Measurements from ENCODE around the gene MIAT. TPM values are rescaled to one million over a fixed set of nuclear protein-coding genes. Genes with fewer than 3 reads are reported as not detected.
A peak's percentile ranks its signal among the peaks of the same experiment; 100 is the strongest.

The MIAT gene
- total and polyA plus RNA-seq, 3 donors from 2014 or later = 1.7 to 3.3 (median 2.4) TPM

DNA sequence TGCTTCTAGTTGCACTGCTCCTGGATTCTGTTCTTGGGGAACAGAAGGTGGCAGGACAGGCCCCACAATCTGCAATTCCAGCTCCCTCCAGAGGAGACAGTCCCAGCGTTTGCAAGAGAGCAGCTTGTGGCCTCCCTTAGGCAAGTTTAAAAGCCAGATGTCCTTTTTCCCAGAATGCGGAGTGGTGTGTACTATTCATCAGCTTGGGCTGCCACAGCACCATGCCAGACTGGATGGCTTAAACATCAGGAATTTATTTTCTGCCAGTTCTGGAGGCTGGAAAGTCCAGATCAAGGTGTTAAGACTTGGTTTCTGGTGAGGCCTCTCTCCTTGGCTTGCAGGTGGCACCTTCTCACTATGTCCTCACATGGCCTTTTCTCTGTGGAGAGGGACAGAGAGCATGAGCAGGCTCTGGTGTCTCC is 11.7 kb downstream of the MIAT start:
- no peak for DNase-seq
- Histone ChIP-seq H3K27ac (no peak overlapping the region), H3K4me1 (peaks cover 10% of the 10 kb centered on the region), H3K27me3 (no peaks in the 10 kb centered on the region), H3K9me3 (no peaks in the 10 kb centered on the region), H3K4me3 (no peak overlapping the region), H3K36me3 (ENCODE audit: low read depth, missing control alignments) (no peaks in the 10 kb centered on the region)
- 61% methylated on average over 2 of the region's 2 CpGs; no CpG with 5 or more reads in 1 of the 2 donors for WGBS, 2 donors
- intact Hi-C loops (cut with DNase I; ENCODE audit: low total_unique reads) = no loop called here
- TF ChIP-seq, protein P1, sequence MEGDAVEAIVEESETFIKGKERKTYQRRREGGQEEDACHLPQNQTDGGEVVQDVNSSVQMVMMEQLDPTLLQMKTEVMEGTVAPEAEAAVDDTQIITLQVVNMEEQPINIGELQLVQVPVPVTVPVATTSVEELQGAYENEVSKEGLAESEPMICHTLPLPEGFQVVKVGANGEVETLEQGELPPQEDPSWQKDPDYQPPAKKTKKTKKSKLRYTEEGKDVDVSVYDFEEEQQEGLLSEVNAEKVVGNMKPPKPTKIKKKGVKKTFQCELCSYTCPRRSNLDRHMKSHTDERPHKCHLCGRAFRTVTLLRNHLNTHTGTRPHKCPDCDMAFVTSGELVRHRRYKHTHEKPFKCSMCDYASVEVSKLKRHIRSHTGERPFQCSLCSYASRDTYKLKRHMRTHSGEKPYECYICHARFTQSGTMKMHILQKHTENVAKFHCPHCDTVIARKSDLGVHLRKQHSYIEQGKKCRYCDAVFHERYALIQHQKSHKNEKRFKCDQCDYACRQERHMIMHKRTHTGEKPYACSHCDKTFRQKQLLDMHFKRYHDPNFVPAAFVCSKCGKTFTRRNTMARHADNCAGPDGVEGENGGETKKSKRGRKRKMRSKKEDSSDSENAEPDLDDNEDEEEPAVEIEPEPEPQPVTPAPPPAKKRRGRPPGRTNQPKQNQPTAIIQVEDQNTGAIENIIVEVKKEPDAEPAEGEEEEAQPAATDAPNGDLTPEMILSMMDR (IDR thresholded peaks at IDR 0.05) = peak in 1 of 3 experiments; percentile 47
- TF ChIP-seq POLR2A (IDR thresholded peaks at IDR 0.05) = no peak

DNA sequence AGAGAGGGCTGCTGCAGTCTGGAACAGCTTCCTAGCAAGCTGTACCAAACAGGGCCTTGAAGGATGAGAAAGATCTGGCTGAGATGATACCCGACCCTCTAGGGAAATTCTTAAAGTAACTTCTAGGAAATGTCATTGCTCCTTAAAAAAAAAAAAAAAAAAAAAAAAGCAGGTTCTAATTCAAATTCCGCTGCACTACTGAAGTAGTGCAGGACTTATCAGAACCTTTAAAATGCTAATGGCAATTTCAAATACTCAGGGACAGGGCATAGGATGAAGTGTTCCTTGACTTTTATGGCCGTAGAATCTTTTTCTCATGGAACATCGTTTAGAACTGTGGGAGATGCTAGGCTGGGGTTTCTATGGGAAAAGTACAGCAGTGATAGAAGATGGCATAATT is 13.1 kb downstream of the MIAT start:
- peaks cover 10% of the 10 kb centered on the region for H3K4me1 ChIP-seq
- no peak overlapping the region for H3K27ac ChIP-seq
- intact Hi-C loops (cut with DNase I; ENCODE audit: low total_unique reads) = no loop called here
- DNase-seq = no peak
- no peak overlapping the region for H3K4me3 ChIP-seq
- H3K36me3 ChIP-seq (ENCODE audit: low read depth, missing control alignments) = no peaks in the 10 kb centered on the region
- H3K9me3 ChIP-seq = no peaks in the 10 kb centered on the region
- TF ChIP-seq, protein P1 (IDR thresholded peaks at IDR 0.05) = no peak
- no peak for TF ChIP-seq POLR2A (IDR thresholded peaks at IDR 0.05)
- H3K27me3 ChIP-seq = no peaks in the 10 kb centered on the region
- 76 to 81% methylated on average over 4 of the region's 4 CpGs for whole genome bisulfite sequencing, 2 donors

DNA sequence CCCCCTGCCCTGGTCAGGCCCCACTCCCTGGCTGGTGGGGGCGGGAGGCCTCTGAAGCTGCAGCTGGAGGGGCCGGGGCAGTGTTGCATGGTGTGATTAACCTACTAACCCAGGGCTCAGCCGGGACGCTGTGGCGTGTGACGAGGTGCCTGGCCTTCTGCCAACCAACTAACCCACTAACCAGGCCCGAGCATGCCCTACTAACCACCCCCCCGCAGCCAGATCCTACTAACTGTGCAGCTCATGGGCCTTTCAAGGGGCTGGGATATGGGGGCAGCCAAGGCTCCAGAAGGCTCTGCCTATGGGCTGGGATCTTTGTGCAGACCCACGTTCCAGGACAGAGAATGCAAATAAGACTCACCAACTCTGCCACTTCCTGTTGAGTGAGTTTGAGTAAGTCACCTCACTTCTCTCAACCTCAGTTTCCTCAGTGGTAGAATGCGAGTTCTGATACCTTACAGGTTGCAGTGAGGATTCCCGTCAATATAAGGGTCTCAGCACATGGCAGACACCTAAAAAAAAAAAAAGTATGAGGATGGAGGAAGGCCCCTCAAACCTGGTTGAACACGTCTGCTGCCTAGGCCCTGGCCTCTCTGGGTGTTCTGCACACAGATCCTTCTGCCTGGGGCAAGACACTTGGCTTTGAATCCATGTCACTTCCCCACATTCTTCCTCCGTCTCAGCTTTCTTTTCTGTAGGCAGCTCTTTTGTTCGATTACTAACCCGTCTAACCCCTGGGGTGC is 14.1 kb downstream of the MIAT start:
- no peaks in the 10 kb centered on the region for H3K36me3 ChIP-seq (ENCODE audit: low read depth, missing control alignments)
- no peak overlapping the region for H3K4me3 ChIP-seq
- intact Hi-C loops (cut with DNase I; ENCODE audit: low total_unique reads) = no loop called here
- no peaks in the 10 kb centered on the region for H3K27me3 ChIP-seq
- DNase-seq = no peak
- H3K27ac ChIP-seq = peak overlapping the region; percentile 92 to 97
- no peaks in the 10 kb centered on the region for H3K9me3 ChIP-seq
- H3K4me1 ChIP-seq = peaks cover 10% of the 10 kb centered on the region
- no peak for TF ChIP-seq POLR2A (IDR thresholded peaks at IDR 0.05)
- TF ChIP-seq, protein P1 (IDR thresholded peaks at IDR 0.05) = no peak
- 76 to 80% methylated on average over 9 of the region's 15 CpGs for WGBS, 2 donors

DNA sequence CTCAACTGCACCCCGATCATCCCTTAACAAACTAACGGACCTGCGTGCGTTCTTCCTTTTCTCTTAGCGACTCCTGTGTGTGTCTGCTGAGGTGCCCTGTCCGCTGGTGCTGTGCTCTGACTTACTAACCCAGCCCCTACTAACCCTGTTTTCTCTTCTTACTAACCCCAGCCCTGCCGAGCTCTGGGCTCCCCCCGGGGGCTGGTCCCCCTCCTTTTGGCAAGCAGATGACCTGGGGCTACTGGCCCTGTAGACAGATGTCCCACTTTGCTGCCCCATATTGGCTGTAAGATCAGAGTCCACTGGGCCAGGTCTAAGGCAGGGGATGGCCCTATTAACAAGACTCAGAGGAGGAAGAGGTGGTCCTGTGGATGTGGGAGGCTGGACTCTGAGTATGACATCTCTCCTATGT is 14.7 kb downstream of the MIAT start:
- WGBS, 2 donors = 68 to 75% methylated on average over 8 of the region's 8 CpGs

More for the DNA sequence above, 14.7 kb downstream of the MIAT start:
- intact Hi-C loops (cut with DNase I; ENCODE audit: low total_unique reads) = no loop called here
- TF ChIP-seq, protein P1 (IDR thresholded peaks at IDR 0.05) = no peak
- no peak for TF ChIP-seq POLR2A (IDR thresholded peaks at IDR 0.05)
- H3K9me3 ChIP-seq = no peaks in the 10 kb centered on the region
- H3K27me3 ChIP-seq = no peaks in the 10 kb centered on the region
- peak overlapping the region; percentile 92 to 97 for H3K27ac ChIP-seq
- peak overlapping the region; percentile 73 to 78 for H3K4me3 ChIP-seq
- DNase-seq = no peak
- no peaks in the 10 kb centered on the region for H3K36me3 ChIP-seq (ENCODE audit: low read depth, missing control alignments)
- peaks cover 10% of the 10 kb centered on the region for H3K4me1 ChIP-seq
